Heart left ventricle (tissue), 13 donors: Measurements from ENCODE around the gene PRDX2.

ENCODE experiments used
- CTCF ChIP-seq, 12 donors: fragments of 200-600 bp; sonication (generic) in 4 of 12; IDR thresholded peaks; one replicate each; pipeline versions ENCODE4 v1.5.0 to v1.8.0; 2018 to 2022; ENCODE audit warnings: antibody characterized with exemption in 12 of 12, mild to moderate bottlenecking in 5 of 12
- POLR2A ChIP-seq, 2 donors: fragments of 450-650 bp; IDR thresholded peaks; one replicate each; pipeline ENCODE4 v1.6.1; 2017; ENCODE audit warnings: antibody characterized with exemption in 2 of 2, mild to moderate bottlenecking in 2 of 2, moderate library complexity in 2 of 2
- donor health status: ischemic (EF 13 %, LVEDD 7.1; RV severe dilation, severe dysfunction).
- donor health status: DM: no; HTN: yes; CAD: no.
- donor health status: DM: no; HTN: no; CAD: no.
- donor health status: ischemic (EF 25% LVEDD 6.9; RV normal size, moderate dysfunction).
- donor health status: ischemic (EF 25% LVEDD 5.7; RV mildly dilated, moderate dysfunction).
- donor health status: ischemic (EF 35%, LVEDD 5.7; RV mildly dilated, moderate dysfunction).
- donor health status: nonischemic (EF 11% LVEDD 7.7; RV severe dilation, severe dysfunction).
- donor health status: DM: yes; HTN: yes; CAD: no.
- donor health status: PGD.
- donor health status: ischemic (EF 29% LVEDD 5.4; RV normal size, mild dysfunction).
- donor health status: nonischemic (EF 23%, LVEDD 6.1; RV moderate dilation, normal function).

DNA sequence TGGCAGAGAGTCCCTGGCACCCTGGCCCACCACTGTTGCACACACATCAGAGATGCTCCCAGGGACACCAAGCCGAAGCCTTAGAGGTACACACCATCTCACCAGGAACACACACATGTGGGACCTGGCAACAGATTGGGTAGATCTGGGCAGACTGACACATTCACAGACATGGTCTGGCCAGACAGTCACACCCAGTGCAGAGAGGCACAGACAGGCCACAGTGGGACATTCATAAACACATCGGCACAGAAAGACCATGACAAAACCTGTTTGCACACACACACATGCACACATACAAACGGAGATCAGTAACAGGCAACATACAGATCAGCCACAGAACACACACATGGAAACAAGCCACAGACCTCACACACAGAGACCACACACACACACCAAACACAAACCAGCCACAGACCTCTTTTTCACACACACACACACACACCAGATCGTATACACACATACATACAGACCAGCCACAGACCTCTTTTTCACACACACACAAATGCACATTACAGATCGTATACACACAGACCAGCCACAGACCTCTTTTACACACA, 16.6 kb downstream of the PRDX2 start:
- TF ChIP-seq CTCF (IDR thresholded peaks at IDR 0.05) (no peak), POLR2A (IDR thresholded peaks at IDR 0.05) (no peak)
